ENCODE results near the gene UNK.
"Not testable (repeated sequence)": the region's sequence is repeated elsewhere in the genome, so short reads cannot be mapped to it uniquely, and the experiment has no call there.

DNA sequence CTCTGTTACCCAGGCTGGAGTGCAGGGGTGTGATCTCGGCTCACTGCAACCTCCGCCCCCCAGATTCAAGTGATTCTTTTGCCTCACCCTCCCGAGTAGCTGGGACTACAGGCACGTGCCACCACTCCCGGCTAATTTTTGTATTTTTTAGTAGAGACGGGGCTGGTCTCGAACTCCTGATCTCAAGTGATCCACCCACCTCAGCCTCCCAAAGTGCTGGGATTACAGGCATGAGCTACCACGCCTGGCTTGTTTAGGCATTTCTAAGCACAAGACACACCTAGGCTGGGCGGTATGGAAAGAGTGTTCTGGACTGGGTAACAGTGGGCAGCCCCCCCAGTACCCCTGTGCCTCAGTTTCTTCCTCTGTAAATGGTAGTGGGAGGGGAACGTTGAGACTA is 85.6 kb downstream of the UNK start:
- not testable (repeated sequence) for TF ChIP-seq POLR2A, CTCF (IDR thresholded peaks at IDR 0.05)
